Measurements from ENCODE around the gene B9D2.

- TF ChIP-seq POLR2A (IDR thresholded peaks at IDR 0.05), result no peak
- TF ChIP-seq, protein P1, sequence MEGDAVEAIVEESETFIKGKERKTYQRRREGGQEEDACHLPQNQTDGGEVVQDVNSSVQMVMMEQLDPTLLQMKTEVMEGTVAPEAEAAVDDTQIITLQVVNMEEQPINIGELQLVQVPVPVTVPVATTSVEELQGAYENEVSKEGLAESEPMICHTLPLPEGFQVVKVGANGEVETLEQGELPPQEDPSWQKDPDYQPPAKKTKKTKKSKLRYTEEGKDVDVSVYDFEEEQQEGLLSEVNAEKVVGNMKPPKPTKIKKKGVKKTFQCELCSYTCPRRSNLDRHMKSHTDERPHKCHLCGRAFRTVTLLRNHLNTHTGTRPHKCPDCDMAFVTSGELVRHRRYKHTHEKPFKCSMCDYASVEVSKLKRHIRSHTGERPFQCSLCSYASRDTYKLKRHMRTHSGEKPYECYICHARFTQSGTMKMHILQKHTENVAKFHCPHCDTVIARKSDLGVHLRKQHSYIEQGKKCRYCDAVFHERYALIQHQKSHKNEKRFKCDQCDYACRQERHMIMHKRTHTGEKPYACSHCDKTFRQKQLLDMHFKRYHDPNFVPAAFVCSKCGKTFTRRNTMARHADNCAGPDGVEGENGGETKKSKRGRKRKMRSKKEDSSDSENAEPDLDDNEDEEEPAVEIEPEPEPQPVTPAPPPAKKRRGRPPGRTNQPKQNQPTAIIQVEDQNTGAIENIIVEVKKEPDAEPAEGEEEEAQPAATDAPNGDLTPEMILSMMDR (IDR thresholded peaks at IDR 0.05), result no peak
Measured at GRCh38 chr19:41367848-41368301, 3.9 kb upstream of the B9D2 start.
